B cell (primary cell): Measurements from ENCODE around the gene ZNF579. TPM values are rescaled to one million over a fixed set of nuclear protein-coding genes. Genes with fewer than 3 reads are reported as not detected.

Experiments used
- ATAC-seq: fragments of 200-7000 bp; cut with Tn5 transposase; one replicate; pipeline ENCODE4 v1.10.0; 2021; ENCODE audit warnings: low read depth, mild to moderate bottlenecking, moderate number of reproducible peaks, moderate library complexity
- CTCF ChIA-PET: fragments of 350-600 bp; sonication (Branson Sonifier 250); formaldehyde crosslinking; loops from one replicate; lab custom pipeline; 2021; ENCODE audit warnings: antibody characterized with exemption, inconsistent platforms; lab: Charles Lee
- POLR2A ChIA-PET: fragments of 350-600 bp; sonication (Branson Sonifier 250); formaldehyde crosslinking; loops from one replicate; lab custom pipeline; 2021; ENCODE audit warnings: antibody characterized with exemption; lab: Charles Lee
- DNase-seq: peaks from one replicate; pipeline ENCODE4 v3.0.0; 2013
- H2AFZ ChIP-seq: 2 replicates; pipeline ENCODE4 v1.6.1; 2012; ENCODE audit warnings: mild to moderate bottlenecking, low read depth, low read length; ENCODE audit not compliant: insufficient read depth, poor library complexity, severe bottlenecking
- H3K27ac ChIP-seq, 2 donors: 1 replicate in 1 of 2; 2 replicates in 1 of 2; pipeline ENCODE4 v1.5.1; 2012 to 2013; ENCODE audit warnings: low read length in 2 of 2, mild to moderate bottlenecking in 2 of 2, moderate library complexity in 1 of 2
- H3K27me3 ChIP-seq, 4 experiments: fragments of 200-600 bp in 1 of 4; sonication (generic) in 1 of 4; replicated peaks in 1 of 4; 1 replicate in 2 of 4; 2 replicates in 2 of 4; pipeline versions ENCODE4 v1.6.1 to v1.7.0; 2013 to 2016; ENCODE audit warnings: low read length in 3 of 4, mild to moderate bottlenecking in 2 of 4, mixed read lengths in 1 of 4, moderate library complexity in 1 of 4; ENCODE audit not compliant: insufficient read depth in 4 of 4, control insufficient read depth in 3 of 4; ENCODE audit errors: control extremely low read depth in 1 of 4
- H3K36me3 ChIP-seq, 2 experiments: replicated peaks in 1 of 2; 1 replicate in 1 of 2; 2 replicates in 1 of 2; pipeline versions ENCODE4 v1.6.1 to v1.7.1; 2013; ENCODE audit warnings: low read length in 1 of 2; ENCODE audit not compliant: insufficient read depth in 2 of 2, control insufficient read depth in 1 of 2; ENCODE audit errors: control extremely low read depth in 1 of 2, extremely low read depth in 1 of 2
- H3K4me1 ChIP-seq, 2 donors: fragments of 200-600 bp in 1 of 2; sonication (generic) in 1 of 2; 1 replicate in 1 of 2; 2 replicates in 1 of 2; pipeline versions ENCODE4 v1.5.1 to v1.6.1; 2013 to 2017; ENCODE audit warnings: low read length in 2 of 2; ENCODE audit not compliant: control insufficient read depth in 2 of 2, insufficient read depth in 2 of 2
- H3K4me2 ChIP-seq: replicated peaks from 2 replicates; pipeline ENCODE3; 2012; ENCODE audit warnings: mild to moderate bottlenecking, low read depth, low read length; ENCODE audit not compliant: poor library complexity, severe bottlenecking
- H3K4me3 ChIP-seq, 5 experiments: fragments of 200-600 bp in 1 of 5; sonication (generic) in 1 of 5; 1 replicate in 3 of 5; 2 replicates in 2 of 5; pipeline versions ENCODE4 v1.5.1 to v1.7.0; 2011 to 2016; ENCODE audit warnings: low read length in 4 of 5, mild to moderate bottlenecking in 4 of 5, low read depth in 2 of 5, control low read depth in 1 of 5, moderate library complexity in 1 of 5; ENCODE audit not compliant: insufficient read depth in 1 of 5; ENCODE audit errors: control extremely low read depth in 1 of 5, extremely low read depth in 1 of 5
- H3K79me2 ChIP-seq: fragments of 200-600 bp; sonication (generic); one replicate; pipeline ENCODE4 v1.6.0; 2016; ENCODE audit warnings: low read length; ENCODE audit not compliant: control insufficient read depth, insufficient read depth
- H3K9ac ChIP-seq: fragments of 200-600 bp; sonication (generic); 2 replicates; pipeline ENCODE4 v1.6.1; 2017; ENCODE audit warnings: mild to moderate bottlenecking, low read length, moderate library complexity
- H3K9me3 ChIP-seq, 3 donors: one replicate each; pipeline versions ENCODE4 v1.6.1 to v1.7.1; 2013; ENCODE audit warnings: low read length in 2 of 3; ENCODE audit not compliant: control insufficient read depth in 2 of 3, insufficient read depth in 1 of 3; ENCODE audit errors: control extremely low read depth in 1 of 3
- H4K20me1 ChIP-seq: 2 replicates; pipeline ENCODE4 v1.6.0; 2012; ENCODE audit warnings: mild to moderate bottlenecking, low read length; ENCODE audit not compliant: insufficient read depth, control insufficient read depth, poor library complexity, severe bottlenecking
- H3K27ac Mint-ChIP-seq: one replicate; pipeline ENCODE4 v1.8.0; 2021; ENCODE audit warnings: mixed read lengths
- H3K27me3 Mint-ChIP-seq: one replicate; pipeline ENCODE4 v1.8.0; 2021; ENCODE audit warnings: mixed read lengths
- H3K4me1 Mint-ChIP-seq: one replicate; pipeline ENCODE4 v1.8.0; 2021; ENCODE audit warnings: mixed read lengths
- H3K4me3 Mint-ChIP-seq: one replicate; pipeline ENCODE4 v1.8.0; 2021; ENCODE audit warnings: mixed read lengths
- H3K9me3 Mint-ChIP-seq: one replicate; pipeline ENCODE4 v1.8.0; 2022; ENCODE audit warnings: mixed read lengths; ENCODE audit not compliant: insufficient read depth
- CTCF ChIP-seq: fragments of 200-600 bp; IDR thresholded peaks from one replicate; pipeline ENCODE4 v1.8.0; 2022; ENCODE audit warnings: antibody characterized with exemption, mild to moderate bottlenecking
- EZH2 ChIP-seq: IDR thresholded peaks from 2 replicates; pipeline ENCODE4 v1.6.1; 2012; ENCODE audit warnings: borderline replicate concordance, low read depth, mild to moderate bottlenecking, moderate library complexity, low read length; ENCODE audit not compliant: insufficient read depth, poor library complexity, severe bottlenecking
- WGBS: methylation state at CpG from one replicate; pipeline ENCODE4 v1.1.5; 2013; ENCODE audit warnings: missing lambda C conversion rate; ENCODE audit not compliant: insufficient coverage; 5-methylcytosine and 5-hydroxymethylcytosine counted together
- intact Hi-C: fragments of 100-400 bp; cut with micrococcal nuclease; formaldehyde crosslinking; loops from one replicate; pipeline ENCODE4 v1.10.0; 2022
- polyA plus RNA-seq: library from polyadenylated mRNA; depleted of rRNA; stranded (reverse); fragments of >200 nt; gene quantifications from 2 replicates; pipeline ENCODE4 v1.2.3, GENCODE V29; 2012
- total RNA-seq, 2 donors: library from RNA; stranded (reverse); fragments of 120-200 nt in 1 of 2; gene quantifications; 1 replicate in 1 of 2; 2 replicates in 1 of 2; pipeline versions ENCODE4 v1.2.3 to v1.2.4, GENCODE V29; 2013 to 2022

Gene ZNF579
- total and polyA plus RNA-seq, 2 donors (not counting 1 experiment from before 2014, with no cell fraction given) = 3.7 to 10.3 TPM

- peak overlapping the region in 4 of 5 experiments; percentile 82 to 97 (median 86) for H3K4me3 ChIP-seq
- Mint-ChIP-seq H3K27me3 (no peaks in the 10 kb centered on the region), H3K4me1 (peaks cover 21% of the 10 kb centered on the region), H3K4me3 (peak overlapping the region; percentile 100), H3K9me3 (no peaks in the 10 kb centered on the region), H3K27ac (peak overlapping the region; percentile 99)
- ATAC-seq = peak; percentile 72
- peak overlapping the region; percentile 88 for H3K9ac ChIP-seq
- TF ChIP-seq EZH2 = no peak
- no peak for TF ChIP-seq CTCF
- peak; percentile 97 for DNase-seq
- H3K4me2 ChIP-seq = peak overlapping the region; percentile 83
- ChIA-PET CTCF (interaction anchor here (0.7 to 2.0 kb wide), 10 partner anchors 14 to 131 kb away, joined by 3 to 11 read pairs (median 4); partner anchors contain the start of gene ZNF784), POLR2A (interaction anchor here (0.5 to 2.8 kb wide), 26 partner anchors 11 to 1438 kb away, joined by 3 to 58 read pairs (median 4); partner anchors contain the start of genes ISOC2, KMT5C, NAT14 and PPP6R1)
- peaks cover 0 to 6% (median 0%) of the 10 kb centered on the region in 3 donors for H3K9me3 ChIP-seq
- peak overlapping the region; percentile 92 for H2AFZ ChIP-seq
- no peaks in the 10 kb centered on the region for H3K27me3 ChIP-seq
- H3K79me2 ChIP-seq = no peaks in the 10 kb centered on the region
- H3K36me3 ChIP-seq = peaks cover 0 to 19% of the 10 kb centered on the region in 2 experiments
- peak overlapping the region; percentile 86 to 94 for H3K27ac ChIP-seq
- intact Hi-C loops = loop anchor here (1.0 to 5.0 kb wide), 5 partner anchors 12 to 192 kb away; partner anchors contain the start of genes UBE2S, ZNF579, ZNF628 and ZNF784
- H3K4me1 ChIP-seq = peaks cover 6 to 16% of the 10 kb centered on the region in 2 donors
- 9% methylated on average over 24 of the region's 26 CpGs for WGBS
- no peaks in the 10 kb centered on the region for H4K20me1 ChIP-seq
Observed at GRCh38 chr19:55598719-55599467, 18.2 kb upstream of the ZNF579 start.
